HG02885 (cell line): ENCODE measurements around the gene GPRASP2.
"Not testable (repeated sequence)": the region's sequence is repeated elsewhere in the genome, so short reads cannot be mapped to it uniquely, and the experiment has no call there.

Experiments
- ATAC-seq: cut with Tn5 transposase; IDR thresholded peaks from one replicate; pipeline ENCODE4 v1.9.1; 2021; ENCODE audit warnings: mild to moderate bottlenecking; ENCODE audit not compliant: unreplicated experiment, poor library complexity

Gene GPRASP2

GRCh38 chrX:102712216-102712966 is at the start of gene GPRASP2:
TSS of gene GPRASP2 (plus strand) at chrX:102712448. CDS start at chrX:102714870, 2,422 bp downstream.
- no peak for ATAC-seq

- not testable (repeated sequence) for ATAC-seq
Measured at GRCh38 chrX:102663820-102664219, 48.4 kb upstream of the GPRASP2 start.

GRCh38 chrX:102667034-102667433 is 45.2 kb upstream of the GPRASP2 start:
- not testable (repeated sequence) for ATAC-seq

GRCh38 chrX:102669526-102669925 is 42.7 kb upstream of the GPRASP2 start:
- ATAC-seq: no peak

- ATAC-seq: no peak
Measured at GRCh38 chrX:102672856-102673255, 39.4 kb upstream of the GPRASP2 start.

GRCh38 chrX:102677479-102677878 is 34.8 kb upstream of the GPRASP2 start:
- ATAC-seq: not testable (repeated sequence)

- no peak for ATAC-seq
Measured at GRCh38 chrX:102684772-102685520, 27.3 kb upstream of the GPRASP2 start.

GRCh38 chrX:102694749-102695148 is 17.5 kb upstream of the GPRASP2 start:
- ATAC-seq: no peak

- no peak for ATAC-seq
Measured at GRCh38 chrX:102696306-102696705, 15.9 kb upstream of the GPRASP2 start.

GRCh38 chrX:102697494-102697893 is 14.8 kb upstream of the GPRASP2 start:
- ATAC-seq: no peak

GRCh38 chrX:102708900-102709299 is 3.3 kb upstream of the GPRASP2 start:
- ATAC-seq: no peak

- ATAC-seq: no peak
Measured at GRCh38 chrX:102711872-102712215, 404 bp upstream of the GPRASP2 start.

GRCh38 chrX:102712981-102713625 is 855 bp downstream of the GPRASP2 start:
- ATAC-seq: no peak

GRCh38 chrX:102714994-102715393 is 2.7 kb downstream of the GPRASP2 start:
- no peak for ATAC-seq

- no peak for ATAC-seq
Measured at GRCh38 chrX:102715967-102716366, 3.7 kb downstream of the GPRASP2 start.

GRCh38 chrX:102720237-102721168 is 8.3 kb downstream of the GPRASP2 start, which contains the start of gene GPRASP3:
TSS of gene GPRASP3 (plus strand) at chrX:102720743. CDS start at chrX:102748996, 28,253 bp downstream.
- peak; percentile 97 for ATAC-seq

GRCh38 chrX:102721169-102721506 is 8.9 kb downstream of the GPRASP2 start:
- ATAC-seq: not testable (repeated sequence)

GRCh38 chrX:102723456-102723855 is 11.2 kb downstream of the GPRASP2 start:
- ATAC-seq: no peak

- ATAC-seq: no peak
Measured at GRCh38 chrX:102727761-102728160, 15.5 kb downstream of the GPRASP2 start.

GRCh38 chrX:102728646-102729045 is 16.4 kb downstream of the GPRASP2 start:
- ATAC-seq: no peak
